Kidney (tissue), 14 donors: ENCODE data around the gene NR0B2. TPM values are rescaled to one million over a fixed set of nuclear protein-coding genes. Genes with fewer than 3 reads are reported as not detected.
A peak's percentile ranks its signal among the peaks of the same experiment; 100 is the strongest.

Experiments
- DNase-seq, 5 donors: peaks; one replicate each; pipeline ENCODE4 v3.0.0-alpha.2; 2013 to 2020
- FAIRE-seq: peaks from 2 replicates; lab custom pipeline; 2012; peaks lifted over from hg19 to GRCh38; lab: Jason Lieb, UNC
- H3K27ac ChIP-seq, 2 donors: one replicate each; pipeline ENCODE4 v1.7.0; 2013; ENCODE audit warnings: low read depth in 2 of 2, low read length in 2 of 2, inconsistent platforms in 1 of 2
- H3K27me3 ChIP-seq: one replicate; pipeline ENCODE4 v1.7.1; 2013; ENCODE audit warnings: low read length, inconsistent platforms; ENCODE audit not compliant: control insufficient read depth, insufficient read depth
- H3K36me3 ChIP-seq, 3 donors: one replicate each; pipeline versions ENCODE4 v1.7.0 to v1.7.1; 2013; ENCODE audit warnings: low read length in 3 of 3, control low read depth in 1 of 3, inconsistent platforms in 1 of 3; ENCODE audit not compliant: insufficient read depth in 3 of 3, control insufficient read depth in 2 of 3
- H3K4me1 ChIP-seq, 3 donors: one replicate each; pipeline versions ENCODE4 v1.7.0 to v1.7.1; 2013; ENCODE audit warnings: low read length in 3 of 3, inconsistent platforms in 1 of 3, low read depth in 1 of 3; ENCODE audit not compliant: control insufficient read depth in 2 of 3, insufficient read depth in 2 of 3
- H3K4me3 ChIP-seq, 3 donors: one replicate each; pipeline versions ENCODE4 v1.7.0 to v1.8.1; 2013; ENCODE audit warnings: low read length in 3 of 3, control low read depth in 1 of 3, inconsistent platforms in 1 of 3
- H3K9ac ChIP-seq, 3 donors: one replicate each; pipeline versions ENCODE4 v1.7.0 to v1.7.1; 2013; ENCODE audit warnings: low read length in 3 of 3, control low read depth in 1 of 3, inconsistent platforms in 1 of 3
- H3K9me3 ChIP-seq, 3 donors: one replicate each; pipeline versions ENCODE4 v1.7.0 to v1.7.1; 2013; ENCODE audit warnings: low read length in 3 of 3, control low read depth in 1 of 3, inconsistent platforms in 1 of 3; ENCODE audit not compliant: control insufficient read depth in 2 of 3, insufficient read depth in 1 of 3
- intact Hi-C: fragments of 100-400 bp; cut with DNase I; formaldehyde crosslinking; loops from one replicate; pipeline ENCODE4 v1.11.1; 2022
- polyA plus RNA-seq: library from polyadenylated mRNA; stranded (reverse); fragments of 350-450 nt; fragmentation: Illumina TruSeq; extraction: RNeasy Lipid Tissue Mini Kit (QIAGEN cat#74804); gene quantifications from one replicate; pipeline ENCODE4 v1.2.3, GENCODE V29; 2014; ENCODE audit warnings: low read depth, low replicate concordance; ENCODE audit not compliant: insufficient read depth
- total RNA-seq: library from RNA; stranded (reverse); fragmentation: NEBNext Ultra II Directional; extraction: Animal tissue kit (Norgen Biotek cat#: 25700); gene quantifications from one replicate; pipeline ENCODE4 v1.2.1, GENCODE V29; 2021
- TF ChIP-seq, protein P1 (sequence below): IDR thresholded peaks from 3 replicates; pipeline ENCODE4 v1.5.1; 2012; ENCODE audit warnings: mild to moderate bottlenecking, moderate library complexity, borderline replicate concordance; ENCODE audit not compliant: insufficient read depth; ENCODE audit errors: extremely low read depth
- donor health status: control.
- donor health status: control.
- donor health status: control.
- donor health status: control.
- donor health status: control.
- donor health status: DM: yes; HTN: yes; CAD: no.
- donor health status: Normal renal cell carcinoma (clear cell type).

The NR0B2 gene
- total and polyA plus RNA-seq, 2 donors from 2014 or later, result 0.79 to 16.5 TPM

DNA sequence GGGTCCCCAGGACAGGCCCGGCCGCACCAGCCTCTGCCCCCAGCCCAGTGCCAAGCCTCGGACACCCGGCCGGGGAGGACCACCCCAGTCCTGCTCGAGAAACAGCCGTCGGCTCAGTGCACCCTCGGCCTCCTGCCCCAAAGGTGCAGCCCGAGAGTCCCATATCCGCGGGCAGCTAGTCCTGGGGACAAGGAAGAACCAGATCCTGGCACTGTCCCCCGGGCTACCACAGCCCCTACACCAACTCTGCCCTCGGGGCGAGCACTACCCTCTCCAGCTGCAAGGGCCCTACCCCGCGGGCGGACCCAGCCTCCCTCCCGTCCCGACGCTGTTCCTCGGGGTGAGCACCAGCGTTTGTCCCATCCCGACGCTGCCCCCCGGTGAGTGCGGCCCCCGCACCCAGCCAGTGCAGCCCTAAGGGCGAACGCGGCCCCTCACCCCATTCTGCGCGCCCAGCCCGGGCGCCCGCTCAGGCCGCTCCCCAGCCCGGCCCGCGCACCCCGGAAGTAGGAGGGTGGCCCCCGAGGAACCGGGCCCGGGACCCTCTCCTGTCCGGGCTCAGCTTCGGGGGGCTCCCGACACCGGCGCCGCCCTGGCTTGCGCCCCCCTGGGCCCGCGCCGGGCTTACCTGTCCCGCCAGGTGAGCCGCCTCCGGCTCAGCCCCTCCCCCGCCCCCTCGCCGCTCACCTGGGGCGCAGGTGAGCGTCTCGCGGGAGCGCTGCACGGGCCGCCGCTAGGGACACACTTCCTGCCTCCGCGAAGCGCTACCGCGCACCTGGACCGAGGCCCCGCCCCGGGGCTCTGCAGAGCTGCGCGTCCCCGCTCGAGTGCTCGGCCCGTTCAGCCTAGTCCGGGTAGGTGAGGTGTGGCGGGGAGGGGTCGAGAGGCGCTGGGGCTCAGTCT, 46.2 kb upstream of the NR0B2 start, which contains the start of gene KDF1:
Gene KDF1 (minus strand): TSS at position 747 of the 903 bp plus-strand sequence. CDS start 8,088 bp downstream, outside the sequence.
- Histone ChIP-seq H3K4me1 (peaks cover 0 to 4% (median 0%) of the 10 kb centered on the region in 3 donors), H3K27me3 (peaks cover 3% of the 10 kb centered on the region), H3K4me3 (peak within 1 kb of the TSS; percentile 66 to 85 (median 82)), H3K36me3 (no peaks in the 10 kb centered on the region), H3K27ac (peak within 1 kb of the TSS; percentile 22 to 50), H3K9me3 (peaks cover 0 to 3% (median 0%) of the 10 kb centered on the region in 3 donors), H3K9ac (peak within 1 kb of the TSS; percentile 45 to 82 (median 61))
- FAIRE-seq (no peak), DNase-seq (peak; percentile 79 to 93 (median 86))
- TF ChIP-seq, protein P1, sequence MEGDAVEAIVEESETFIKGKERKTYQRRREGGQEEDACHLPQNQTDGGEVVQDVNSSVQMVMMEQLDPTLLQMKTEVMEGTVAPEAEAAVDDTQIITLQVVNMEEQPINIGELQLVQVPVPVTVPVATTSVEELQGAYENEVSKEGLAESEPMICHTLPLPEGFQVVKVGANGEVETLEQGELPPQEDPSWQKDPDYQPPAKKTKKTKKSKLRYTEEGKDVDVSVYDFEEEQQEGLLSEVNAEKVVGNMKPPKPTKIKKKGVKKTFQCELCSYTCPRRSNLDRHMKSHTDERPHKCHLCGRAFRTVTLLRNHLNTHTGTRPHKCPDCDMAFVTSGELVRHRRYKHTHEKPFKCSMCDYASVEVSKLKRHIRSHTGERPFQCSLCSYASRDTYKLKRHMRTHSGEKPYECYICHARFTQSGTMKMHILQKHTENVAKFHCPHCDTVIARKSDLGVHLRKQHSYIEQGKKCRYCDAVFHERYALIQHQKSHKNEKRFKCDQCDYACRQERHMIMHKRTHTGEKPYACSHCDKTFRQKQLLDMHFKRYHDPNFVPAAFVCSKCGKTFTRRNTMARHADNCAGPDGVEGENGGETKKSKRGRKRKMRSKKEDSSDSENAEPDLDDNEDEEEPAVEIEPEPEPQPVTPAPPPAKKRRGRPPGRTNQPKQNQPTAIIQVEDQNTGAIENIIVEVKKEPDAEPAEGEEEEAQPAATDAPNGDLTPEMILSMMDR, result peak; percentile 30
- intact Hi-C loops, result no loop called here

DNA sequence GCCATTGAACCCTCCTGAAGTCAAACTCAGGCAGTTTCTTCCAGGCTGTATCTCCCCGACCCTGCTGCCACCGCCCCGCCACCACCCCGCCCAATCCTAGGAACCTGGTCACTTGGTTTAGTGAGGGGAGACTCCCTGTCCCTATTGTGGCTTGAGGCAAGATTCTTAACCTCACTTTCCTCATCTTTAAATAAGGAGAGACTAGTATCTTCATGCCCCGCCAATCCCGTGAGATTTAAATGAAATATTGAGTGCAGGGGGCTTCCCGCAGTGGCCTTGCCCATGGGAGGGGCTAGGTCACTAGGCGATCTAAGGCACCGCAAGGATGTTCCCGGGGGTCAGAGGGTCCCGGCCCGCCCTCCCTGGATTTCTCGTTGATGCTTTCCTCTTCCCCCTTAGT, 45.5 kb upstream of the NR0B2 start:
- Histone ChIP-seq H3K27ac (no peak overlapping the region), H3K9me3 (peaks cover 0 to 3% (median 0%) of the 10 kb centered on the region in 3 donors), H3K36me3 (no peaks in the 10 kb centered on the region), H3K27me3 (peaks cover 3% of the 10 kb centered on the region), H3K4me3 (peak overlapping the region in 2 of 3 donors; percentile 71 to 85), H3K4me1 (peaks cover 0 to 4% (median 0%) of the 10 kb centered on the region in 3 donors), H3K9ac (peak overlapping the region in 2 of 3 donors; percentile 6 to 82)
- no peak for FAIRE-seq
- no peak for DNase-seq
- TF ChIP-seq, protein P1, result no peak
- intact Hi-C loops, result no loop called here

DNA sequence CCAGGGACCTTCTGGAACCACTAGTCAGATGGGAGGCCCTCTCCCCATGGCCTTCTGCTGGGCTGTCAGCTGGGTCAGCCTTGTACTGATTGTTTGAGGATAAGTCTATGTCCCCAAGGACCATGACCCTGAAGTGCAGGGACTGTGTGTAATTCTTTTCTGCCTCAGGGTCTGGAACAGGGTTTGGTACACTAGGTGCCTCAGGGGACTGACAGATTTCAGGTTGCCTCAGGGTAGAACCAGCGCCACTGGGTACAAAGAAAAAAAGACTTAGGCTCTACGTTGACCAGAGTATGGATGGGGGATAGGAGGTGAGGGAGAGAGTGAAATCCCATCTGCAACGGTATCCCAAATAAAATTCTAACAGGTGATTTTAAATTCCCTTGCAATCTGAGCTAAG, 43.5 kb upstream of the NR0B2 start:
- Histone ChIP-seq H3K9ac (no peak overlapping the region), H3K4me3 (no peak overlapping the region), H3K9me3 (peaks cover 0 to 3% (median 0%) of the 10 kb centered on the region in 3 donors), H3K36me3 (no peaks in the 10 kb centered on the region), H3K27ac (no peak overlapping the region), H3K4me1 (peaks cover 0 to 4% (median 0%) of the 10 kb centered on the region in 3 donors), H3K27me3 (peaks cover 3% of the 10 kb centered on the region)
- TF ChIP-seq, protein P1, result no peak
- DNase-seq (no peak), FAIRE-seq (no peak)
- intact Hi-C loops, result no loop called here
